GM12878 (cell line): Measurements from ENCODE around the gene FAM118B. TPM values are rescaled to one million over a fixed set of nuclear protein-coding genes. Genes with fewer than 3 reads are reported as not detected.

ENCODE experiments used
- ATAC-seq: fragments of 200-7000 bp; cut with Tn5 transposase; 3 replicates; pipeline ENCODE4 v1.9.1; 2020; ENCODE audit warnings: mild to moderate bottlenecking, moderate library complexity
- BruUV-seq: library from RNA; stranded (reverse); fragments of 400-500 nt; replicated peaks from 2 replicates; lab custom pipeline; 2021; lab: Mats Ljungman, UMichigan
- CTCF ChIA-PET: fragments of 300-600 bp; sonication (Branson Sonifier 250); formaldehyde crosslinking; extraction: SDS; loops from one replicate; lab custom pipeline; 2021; ENCODE audit warnings: inconsistent platforms; lab: Yijun Ruan, JAX
- POLR2A ChIA-PET: fragments of 350-600 bp; formaldehyde crosslinking; extraction: SDS; loops from one replicate; lab custom pipeline; 2021; ENCODE audit warnings: inconsistent platforms; lab: Charles Lee
- RAD21 ChIA-PET: fragments of 300-600 bp; sonication (Branson Sonifier 250); formaldehyde crosslinking; loops from one replicate; lab custom pipeline; 2023; ENCODE audit warnings: antibody characterized with exemption; ENCODE audit not compliant: unreplicated experiment; lab: Charles Lee
- SMC1A ChIA-PET: fragments of 300-600 bp; sonication (Branson Sonifier 250); formaldehyde crosslinking; loops from one replicate; lab custom pipeline; 2023; ENCODE audit not compliant: unreplicated experiment, uncharacterized antibody; lab: Charles Lee
- DNase-seq: peaks from one replicate; pipeline ENCODE4 v3.0.0-alpha.2; 2011; ENCODE audit warnings: low read depth, low spot score
- FAIRE-seq: peaks from 3 replicates; lab custom pipeline; 2011; peaks lifted over from hg19 to GRCh38; lab: Jason Lieb, UNC
- H2AFZ ChIP-seq: 2 replicates; pipeline ENCODE4 v1.6.0; 2011; ENCODE audit warnings: low read depth, low read length, control low read depth; ENCODE audit not compliant: control insufficient read depth
- H3K27ac ChIP-seq: 2 replicates; pipeline ENCODE4 v1.5.1; 2011; ENCODE audit warnings: control low read depth; ENCODE audit not compliant: control insufficient read depth, insufficient read depth
- H3K27me3 ChIP-seq, 2 experiments: replicated peaks in 1 of 2; 2 replicates each; pipeline versions ENCODE4 v1.6.0 to v1.6.1; 2011; ENCODE audit warnings: low read length in 1 of 2; ENCODE audit not compliant: control insufficient read depth in 2 of 2, insufficient read depth in 2 of 2
- H3K36me3 ChIP-seq, 2 experiments: 2 replicates each; pipeline ENCODE4 v1.5.1; 2011; ENCODE audit warnings: low read length in 1 of 2; ENCODE audit not compliant: control insufficient read depth in 2 of 2, insufficient read depth in 2 of 2
- H3K4me1 ChIP-seq: 2 replicates; pipeline ENCODE4 v1.6.1; 2011; ENCODE audit warnings: mild to moderate bottlenecking, low read length, moderate library complexity, mixed read lengths; ENCODE audit not compliant: control insufficient read depth, insufficient read depth
- H3K4me2 ChIP-seq: 2 replicates; pipeline ENCODE4 v1.6.0; 2011; ENCODE audit warnings: control low read depth; ENCODE audit not compliant: control insufficient read depth, insufficient read depth
- H3K4me3 ChIP-seq: fragments of 200-600 bp; sonication (generic); 2 replicates; pipeline ENCODE4 v1.5.1; 2016
- H3K79me2 ChIP-seq: 2 replicates; pipeline ENCODE4 v1.6.0; 2011; ENCODE audit warnings: low read length; ENCODE audit not compliant: control insufficient read depth, insufficient read depth
- H3K9ac ChIP-seq: 2 replicates; pipeline ENCODE4 v1.8.0; 2011; ENCODE audit warnings: low read length, control low read depth, mixed read lengths; ENCODE audit not compliant: control insufficient read depth, insufficient read depth
- H3K9me3 ChIP-seq: replicated peaks from 3 replicates; pipeline ENCODE4 v1.5.1; 2011; ENCODE audit warnings: mild to moderate bottlenecking, low read length; ENCODE audit not compliant: control insufficient read depth, insufficient read depth
- H4K20me1 ChIP-seq: 2 replicates; pipeline ENCODE4 v1.6.0; 2011; ENCODE audit not compliant: control insufficient read depth, insufficient read depth
- ATF3 ChIP-seq: IDR thresholded peaks from 2 replicates; pipeline ENCODE4 v1.6.1; 2011; ENCODE audit warnings: low read depth, mild to moderate bottlenecking, low read length, moderate library complexity, borderline replicate concordance; ENCODE audit errors: extremely low read depth
- BACH1 ChIP-seq: fragments of 450-650 bp; IDR thresholded peaks from 2 replicates; pipeline ENCODE4 v1.6.1; 2017; ENCODE audit warnings: mild to moderate bottlenecking, borderline replicate concordance
- BHLHE40 ChIP-seq, 2 experiments: fragments of 450-650 bp in 1 of 2; IDR thresholded peaks; 2 replicates each; pipeline ENCODE4 v1.6.1; 2011 to 2017; ENCODE audit warnings: low read depth in 2 of 2, borderline replicate concordance in 1 of 2, improper control_type of control experiment in 1 of 2, low read length in 1 of 2, mild to moderate bottlenecking in 1 of 2
- E2F4 ChIP-seq: IDR thresholded peaks from 2 replicates; pipeline ENCODE4 v1.6.1; 2012; ENCODE audit warnings: low read depth, low read length, improper control_type of control experiment
- FOS ChIP-seq: IDR thresholded peaks from 3 replicates; pipeline ENCODE4 v1.6.1; 2011; ENCODE audit warnings: borderline replicate concordance; ENCODE audit not compliant: insufficient read length; ENCODE audit errors: extremely low read depth
- MAX ChIP-seq: IDR thresholded peaks from 2 replicates; pipeline ENCODE4 v1.6.1; 2012; ENCODE audit warnings: low read depth, low read length, improper control_type of control experiment
- MTA3 ChIP-seq: IDR thresholded peaks from 2 replicates; pipeline ENCODE4 v1.6.1; 2012; ENCODE audit warnings: low read length, inconsistent platforms, borderline replicate concordance
- MYB ChIP-seq: fragments of 150-350 bp; IDR thresholded peaks from 2 replicates; pipeline ENCODE4 v1.6.1; 2014; ENCODE audit warnings: mild to moderate bottlenecking, low read depth, low read length, borderline replicate concordance
- MYC ChIP-seq: IDR thresholded peaks from 2 replicates; pipeline ENCODE4 v1.6.1; 2011; ENCODE audit warnings: mild to moderate bottlenecking, low read length, moderate library complexity, inconsistent platforms; ENCODE audit not compliant: insufficient read depth, insufficient replicate concordance, insufficient read length, severe bottlenecking
- SPI1 ChIP-seq: IDR thresholded peaks from 2 replicates; pipeline ENCODE4 v1.6.1; 2011; ENCODE audit warnings: low read depth, mild to moderate bottlenecking, low read length, moderate library complexity, borderline replicate concordance; ENCODE audit not compliant: insufficient read depth
- STAT1 ChIP-seq: fragments of 450-650 bp; conservative IDR thresholded peaks from 2 replicates; pipeline ENCODE4 v1.6.1; 2014; ENCODE audit warnings: antibody characterized with exemption, mild to moderate bottlenecking
- SUPT20H ChIP-seq: IDR thresholded peaks from 2 replicates; pipeline ENCODE4 v1.6.1; 2011; ENCODE audit warnings: low read depth, mild to moderate bottlenecking, low read length, moderate library complexity, borderline replicate concordance; ENCODE audit not compliant: control insufficient read depth
- SUZ12 ChIP-seq: fragments of 200-600 bp; sonication (generic); IDR thresholded peaks from one replicate; pipeline ENCODE4 v1.6.1; 2018; ENCODE audit warnings: antibody characterized with exemption, mild to moderate bottlenecking; ENCODE audit not compliant: unreplicated experiment
- TAF1 ChIP-seq: IDR thresholded peaks from 2 replicates; pipeline ENCODE4 v1.6.1; 2011; ENCODE audit warnings: mild to moderate bottlenecking, low read depth, low read length, borderline replicate concordance
- WRNIP1 ChIP-seq: IDR thresholded peaks from 2 replicates; pipeline ENCODE4 v1.6.1; 2011; ENCODE audit warnings: low read depth, low read length, improper control_type of control experiment, borderline replicate concordance
- YY1 ChIP-seq: IDR thresholded peaks from 2 replicates; pipeline ENCODE4 v1.6.1; 2011; ENCODE audit warnings: low read depth, mild to moderate bottlenecking, low read length
- ZNF592 ChIP-seq: fragments of 450-650 bp; IDR thresholded peaks from 2 replicates; pipeline ENCODE4 v1.6.1; 2017; ENCODE audit warnings: mild to moderate bottlenecking, moderate library complexity
- WGBS: methylation state at CpG from one replicate; pipeline ENCODE4 v1.1.6; 2016; ENCODE audit warnings: low lambda C conversion rate; ENCODE audit not compliant: insufficient replicate concordance, insufficient coverage; ENCODE audit errors: missing lambda C conversion rate; 5-methylcytosine and 5-hydroxymethylcytosine counted together
- in situ Hi-C: fragments of 300-500 bp; cut with MboI; formaldehyde crosslinking; loops from 9 replicates; pipeline ENCODE4 v1.14.3; 2018; ENCODE audit warnings: mixed read lengths
- intact Hi-C: fragments of 100-400 bp; cut with micrococcal nuclease; formaldehyde crosslinking; loops from one replicate; pipeline ENCODE4 v1.14.2; 2022; ENCODE audit not compliant: unreplicated experiment
- polyA plus RNA-seq, 11 experiments: library from polyadenylated mRNA; depleted of rRNA in 4 of 11; unstranded in 6 of 11; stranded (reverse) in 5 of 11; fragments of >200 nt; fragmentation: Nextera tagmentation in 4 of 11; fragmentation: Illumina TruSeq in 1 of 11; extraction: Ambion mirVana in 4 of 11; extraction: Trizol in 1 of 11; gene quantifications; 1 replicate in 1 of 11; 2 replicates in 10 of 11; pipeline versions ENCODE4 v1.2.1 to v1.2.3, GENCODE V29; 2011 to 2016; ENCODE audit warnings: inconsistent platforms in 2 of 11, missing spikeins in 2 of 11, low read depth in 1 of 11
- total RNA-seq, 4 experiments: library from RNA; depleted of rRNA in 3 of 4; stranded (reverse); fragments of >200 nt in 3 of 4; fragmentation: Illumina TruSeq in 1 of 4; extraction: Trizol in 1 of 4; gene quantifications; 2 replicates each; pipeline versions ENCODE4 v1.2.1 to v1.2.3, GENCODE V29; 2013 to 2021

Gene FAM118B
- total and polyA plus RNA-seq, 10 of the 15 experiments (the other 5 are each of a cell fraction or from before 2014, with no cell fraction given) = 12.8 to 29.7 (median 16.5) TPM

- Histone ChIP-seq H4K20me1 (no peaks in the 10 kb centered on the region), H3K36me3 (peaks cover 3 to 13% of the 10 kb centered on the region in 2 experiments; a peak in 3 of 4 replicates), H3K9me3 (no peaks in the 10 kb centered on the region), H3K4me1 (no peaks in the 10 kb centered on the region), H3K4me2 (no peak overlapping the region), H3K4me3 (no peak overlapping the region), H2AFZ (no peak overlapping the region), H3K27ac (no peak overlapping the region), H3K79me2 (no peaks in the 10 kb centered on the region), H3K9ac (no peak overlapping the region), H3K27me3 (no peaks in the 10 kb centered on the region)
- WGBS = 100% methylated on average over 2 of the region's 2 CpGs
- no peak for ATAC-seq
- TSS peak; percentile 20 for BruUV-seq
- ChIA-PET SMC1A (no interaction called here), POLR2A (interaction anchor here (0.5 kb wide), 1 partner anchor 529 kb away, joined by 4 read pairs; no protein-coding TSS in a partner anchor), CTCF (interaction anchor here (0.7 kb wide), 1 partner anchor 224 kb away, joined by 3 read pairs; no protein-coding TSS in a partner anchor), RAD21 (no interaction called here)
- no peak for FAIRE-seq
- in situ Hi-C loops (no loop called here), intact Hi-C loops (loop anchor here (5.0 kb wide), 1 partner anchor 340 kb away; no protein-coding TSS in a partner anchor)
- TF ChIP-seq MYC (no peak), MYB (no peak), E2F4 (no peak), FOS (no peak), SPI1 (no peak), SUPT20H (no peak), BHLHE40 (IDR thresholded peaks at IDR 0.05; ENCODE audit: borderline replicate concordance in 1 of 2, low read depth in 2 of 2, low read length in 1 of 2) (no peak), MTA3 (no peak), YY1 (no peak), BACH1 (no peak), TAF1 (no peak), ATF3 (no peak), MAX (no peak), ZNF592 (no peak), STAT1 (no peak), SUZ12 (no peak), WRNIP1 (no peak)
- DNase-seq = no peak
Observed at GRCh38 chr11:126257144-126257543, 45.6 kb downstream of the FAM118B start.
